Upper lobe of left lung (tissue), 6 donors: ENCODE results near the gene CYSRT1. TPM values are rescaled to one million over a fixed set of nuclear protein-coding genes. Genes with fewer than 3 reads are reported as not detected.
A peak's percentile ranks its signal among the peaks of the same experiment; 100 is the strongest.

Source experiments
- ATAC-seq, 2 donors: fragments of 200-7000 bp; cut with Tn5 transposase; one replicate each; pipeline ENCODE4 v1.9.1; 2022; ENCODE audit warnings: mild to moderate bottlenecking in 2 of 2, moderate library complexity in 2 of 2; ENCODE audit not compliant: low FRiP score in 2 of 2
- DNase-seq, 2 donors: peaks; one replicate each; pipeline ENCODE4 v3.0.0-alpha.2; 2019 to 2020
- H3K27ac ChIP-seq, 4 donors: fragments of 200-600 bp; sonication (generic); one replicate each; pipeline ENCODE4 v1.5.1; 2016 to 2019
- H3K27me3 ChIP-seq, 4 donors: fragments of 200-600 bp; sonication (generic); one replicate each; pipeline ENCODE4 v1.5.1; 2017 to 2019
- H3K36me3 ChIP-seq, 4 donors: fragments of 200-600 bp; sonication (generic); one replicate each; pipeline ENCODE4 v1.5.1; 2016 to 2019
- H3K4me1 ChIP-seq, 4 donors: fragments of 200-600 bp; sonication (generic); one replicate each; pipeline ENCODE4 v1.5.1; 2018 to 2019
- H3K4me3 ChIP-seq, 4 donors: fragments of 200-600 bp; sonication (generic); one replicate each; pipeline ENCODE4 v1.5.1; 2017 to 2019; ENCODE audit warnings: mild to moderate bottlenecking in 2 of 4, moderate library complexity in 1 of 4
- H3K9me3 ChIP-seq, 4 donors: fragments of 200-600 bp; sonication (generic); one replicate each; pipeline ENCODE4 v1.5.1; 2018 to 2019
- CTCF ChIP-seq, 6 experiments: fragments of 450-650 bp in 4 of 6; fragments of 200-600 bp in 2 of 6; sonication (generic) in 2 of 6; IDR thresholded peaks; one replicate each; pipeline ENCODE4 v1.5.1; 2016 to 2019; ENCODE audit warnings: antibody characterized with exemption in 6 of 6
- EP300 ChIP-seq, 4 donors: sonication (generic); formaldehyde crosslinking; IDR thresholded peaks; one replicate each; pipeline ENCODE4 v1.5.1; 2017; ENCODE audit warnings: antibody characterized with exemption in 4 of 4, control low read depth in 2 of 4
- POLR2A ChIP-seq, 4 donors: fragments of 450-650 bp; IDR thresholded peaks; one replicate each; pipeline ENCODE4 v1.5.1; 2016 to 2017; ENCODE audit warnings: antibody characterized with exemption in 4 of 4, mild to moderate bottlenecking in 2 of 4
- POLR2AphosphoS5 ChIP-seq, 2 donors: sonication (generic); formaldehyde crosslinking; IDR thresholded peaks; one replicate each; pipeline ENCODE4 v1.5.1; 2017; ENCODE audit warnings: antibody characterized with exemption in 2 of 2
- WGBS, 2 donors: methylation state at CpG; one replicate each; pipeline ENCODE4 v1.1.5; 2017 to 2018; 5-methylcytosine and 5-hydroxymethylcytosine counted together
- total RNA-seq, 6 donors: library from RNA; depleted of rRNA in 4 of 6; stranded (reverse); fragments of >200 nt in 4 of 6; gene quantifications; one replicate each; pipeline versions ENCODE4 v1.1.0 to v1.2.1, GENCODE V29; 2016 to 2021
- donor health status: DM: no; HTN: no; CAD: no; lungs with moderate emphysema.
- donor health status: DM: no; HTN: yes; CAD: no; lungs with severe emphysema.

The CYSRT1 gene
- total RNA-seq, 6 donors from 2014 or later = 0.20 to 2.0 (median 0.97) TPM; not detected in 1

DNA sequence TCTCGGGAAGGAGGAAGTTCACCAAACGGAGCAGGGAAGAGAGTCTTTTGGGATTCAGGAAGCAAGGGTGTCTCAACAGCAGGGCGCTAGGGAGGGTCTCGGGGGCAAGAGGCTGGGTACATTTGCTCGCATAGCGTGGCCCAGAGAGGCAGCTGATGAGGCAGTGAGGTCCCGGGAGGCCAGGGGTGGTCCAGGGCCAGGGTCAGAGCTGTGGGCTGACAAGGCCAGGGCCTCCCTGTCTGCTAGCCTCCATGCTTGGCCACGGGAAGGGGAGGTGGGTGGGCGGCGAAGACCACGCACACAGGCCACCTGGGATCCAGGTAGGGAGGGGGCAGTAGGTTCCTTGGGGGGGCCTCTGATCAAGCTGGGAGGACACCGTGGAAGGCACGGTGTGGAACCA is 13.4 kb upstream of the CYSRT1 start:
- TF ChIP-seq CTCF (IDR thresholded peaks at IDR 0.05) (no peak), POLR2A (IDR thresholded peaks at IDR 0.05) (no peak), POLR2AphosphoS5 (IDR thresholded peaks at IDR 0.05) (no peak), EP300 (IDR thresholded peaks at IDR 0.05) (no peak)
- Histone ChIP-seq H3K27me3 (no peaks in the 10 kb centered on the region), H3K4me1 (peaks cover 4 to 12% (median 7%) of the 10 kb centered on the region in 4 donors), H3K9me3 (no peaks in the 10 kb centered on the region), H3K4me3 (no peak overlapping the region), H3K27ac (no peak overlapping the region), H3K36me3 (peaks cover 0 to 49% (median 17%) of the 10 kb centered on the region in 4 donors)
- WGBS, 2 donors = 76 to 88% methylated on average over 13 of the region's 13 CpGs
- DNase-seq (peak in 1 of 2 donors; percentile 49), ATAC-seq (no peak)

GRCh38 chr9:137212520-137212919 is 12.5 kb upstream of the CYSRT1 start:
- Histone ChIP-seq H3K9me3 (no peaks in the 10 kb centered on the region), H3K27me3 (no peaks in the 10 kb centered on the region), H3K4me3 (no peak overlapping the region), H3K36me3 (peaks cover 0 to 48% (median 17%) of the 10 kb centered on the region in 4 donors), H3K27ac (no peak overlapping the region), H3K4me1 (peaks cover 7 to 13% (median 9%) of the 10 kb centered on the region in 4 donors)
- TF ChIP-seq POLR2AphosphoS5 (IDR thresholded peaks at IDR 0.05) (no peak), POLR2A (IDR thresholded peaks at IDR 0.05) (no peak), CTCF (IDR thresholded peaks at IDR 0.05) (no peak), EP300 (IDR thresholded peaks at IDR 0.05) (no peak)
- ATAC-seq (no peak), DNase-seq (peak in 1 of 2 donors; percentile 70)
- WGBS, 2 donors = 84 to 94% methylated on average over 7 to 20 of the region's 21 CpGs

DNA sequence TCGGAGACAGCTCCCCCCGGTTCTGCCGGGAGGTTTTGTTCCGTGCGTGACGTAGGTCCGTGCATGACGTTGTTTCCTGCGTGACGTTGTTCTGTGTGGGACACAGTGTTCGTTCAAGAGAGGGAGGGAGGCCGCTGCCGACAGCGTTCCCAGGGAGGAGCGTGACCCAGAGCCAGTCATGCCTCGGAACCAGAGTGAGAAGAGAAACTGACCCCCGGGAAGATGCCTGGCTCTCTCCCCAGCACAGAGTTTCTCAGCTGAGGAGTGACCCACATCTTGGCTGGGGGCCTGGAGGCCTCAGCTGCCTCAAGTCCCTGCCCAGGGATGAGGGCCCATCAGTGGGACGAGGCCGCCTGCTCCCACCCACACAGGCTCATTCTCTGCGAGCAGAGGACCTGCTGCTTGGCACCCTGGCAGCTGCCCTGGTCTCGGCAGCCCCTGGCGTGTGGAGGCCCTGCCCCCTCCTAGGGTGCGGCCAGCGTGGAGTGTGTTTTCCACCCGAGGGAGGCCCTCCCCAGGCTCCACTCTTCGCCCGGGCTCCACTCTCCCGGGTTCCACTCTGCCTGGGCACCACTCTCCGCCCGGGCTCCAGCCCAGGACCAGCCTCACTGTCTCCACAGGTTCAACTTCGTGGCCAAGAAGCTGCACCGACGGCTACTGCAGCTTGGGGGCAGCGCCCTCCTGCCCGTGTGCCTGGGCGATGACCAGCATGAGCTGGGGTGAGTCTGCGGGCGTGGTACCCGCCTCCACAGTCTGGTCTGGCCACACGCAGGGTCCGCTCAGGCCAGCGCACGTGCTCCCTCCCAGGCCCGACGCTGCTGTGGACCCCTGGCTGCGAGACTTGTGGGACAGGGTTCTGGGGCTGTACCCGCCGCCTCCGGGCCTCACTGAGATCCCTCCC is 11.6 kb upstream of the CYSRT1 start:
- DNase-seq (peak in 1 of 2 donors; percentile 78), ATAC-seq (no peak)
- TF ChIP-seq POLR2A (IDR thresholded peaks at IDR 0.05) (no peak), CTCF (IDR thresholded peaks at IDR 0.05) (no peak), POLR2AphosphoS5 (IDR thresholded peaks at IDR 0.05) (no peak), EP300 (IDR thresholded peaks at IDR 0.05) (no peak)
- no peaks in the 10 kb centered on the region for H3K27me3 ChIP-seq
- H3K4me1 ChIP-seq = peaks cover 16 to 19% (median 17%) of the 10 kb centered on the region in 4 donors
- H3K4me3 ChIP-seq = no peak overlapping the region
- H3K27ac ChIP-seq = no peak overlapping the region
- H3K9me3 ChIP-seq = no peaks in the 10 kb centered on the region
- WGBS, 2 donors = 92 to 93% methylated on average over 21 to 43 of the region's 49 CpGs
- peaks cover 0 to 45% (median 17%) of the 10 kb centered on the region in 4 donors for H3K36me3 ChIP-seq

GRCh38 chr9:137214620-137215019 is 10.4 kb upstream of the CYSRT1 start:
- H3K27me3 ChIP-seq = no peaks in the 10 kb centered on the region
- DNase-seq (peak in 1 of 2 donors; percentile 74), ATAC-seq (no peak)
- WGBS, 2 donors = 95 to 96% methylated on average over 12 to 18 of the region's 19 CpGs
- no peak for TF ChIP-seq EP300 (IDR thresholded peaks at IDR 0.05)
- TF ChIP-seq POLR2A (IDR thresholded peaks at IDR 0.05) = no peak
- TF ChIP-seq CTCF (IDR thresholded peaks at IDR 0.05) = no peak
- no peak for TF ChIP-seq POLR2AphosphoS5 (IDR thresholded peaks at IDR 0.05)
- no peak overlapping the region for H3K27ac ChIP-seq
- peaks cover 0 to 40% (median 15%) of the 10 kb centered on the region in 4 donors for H3K36me3 ChIP-seq
- peaks cover 19 to 27% (median 24%) of the 10 kb centered on the region in 4 donors for H3K4me1 ChIP-seq
- no peak overlapping the region for H3K4me3 ChIP-seq
- no peaks in the 10 kb centered on the region for H3K9me3 ChIP-seq
